ENCODE results near the gene PRR23E. TPM values are rescaled to one million over a fixed set of nuclear protein-coding genes. Genes with fewer than 3 reads are reported as not detected.

Gene PRR23E
- total and polyA plus RNA-seq, 2 donors (not counting 3 experiments of a cell fraction or from before 2014, with no cell fraction given): not detected

DNA sequence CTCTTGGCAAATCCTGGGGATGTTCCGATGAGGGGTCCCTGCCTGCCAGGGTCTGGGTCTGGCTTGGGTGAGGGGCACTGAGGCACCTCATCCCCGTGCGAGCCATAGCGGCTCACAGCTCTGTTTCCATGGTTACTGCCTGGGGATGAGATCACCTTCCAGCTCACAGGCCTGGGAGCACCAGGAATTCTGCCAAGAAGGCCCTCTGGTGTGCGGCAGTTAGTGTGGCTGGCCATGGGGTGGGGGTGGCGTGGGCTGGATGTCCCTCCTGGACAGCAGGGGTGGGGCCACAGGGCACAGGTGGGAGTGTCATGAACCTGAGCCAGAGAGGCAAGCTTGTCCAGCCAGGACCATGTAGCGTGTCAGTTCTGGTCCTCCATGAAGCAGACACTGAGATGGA, 22.1 kb upstream of the PRR23E start:
- TF ChIP-seq JUN (IDR thresholded peaks at IDR 0.05; ENCODE audit: borderline replicate concordance, insufficient read depth, insufficient read length, low read depth): no peak
- TF ChIP-seq POLR2A (IDR thresholded peaks at IDR 0.05; ENCODE audit: low read depth, low read length): no peak
- no peak for TF ChIP-seq POLR2AphosphoS5 (IDR thresholded peaks at IDR 0.05; ENCODE audit: insufficient read depth, low read depth, low read length)
- no peak for TF ChIP-seq EZH2 (IDR thresholded peaks at IDR 0.05; ENCODE audit: borderline replicate concordance, low read depth, low read length, severe bottlenecking)
- TF ChIP-seq FOS (IDR thresholded peaks at IDR 0.05; ENCODE audit: borderline replicate concordance, insufficient read depth, low read length): no peak
- no peak for TF ChIP-seq GATA2 (IDR thresholded peaks at IDR 0.05; ENCODE audit: insufficient read depth, insufficient read length, low read depth, low read length)
- no peak for TF ChIP-seq CTCF (IDR thresholded peaks at IDR 0.05; ENCODE audit: extremely low read depth in 1 of 2, insufficient read depth in 1 of 2, low read depth in 1 of 2, low read length in 2 of 2)
- TF ChIP-seq MYC (IDR thresholded peaks at IDR 0.05; ENCODE audit: low read depth, low read length): no peak
- DNase-seq (ENCODE audit: low read depth, low spot score) (no peak), FAIRE-seq (no peak)
- H3K9me1 ChIP-seq (replicated peaks; ENCODE audit: control insufficient read depth, extremely low read depth, insufficient read depth, low read length): no peaks in the 10 kb centered on the region
- POLR2A ChIA-PET: no interaction called here
- H3K9ac ChIP-seq (replicated peaks; ENCODE audit: extremely low read depth, insufficient read depth, low read length): no peak overlapping the region
- peaks cover 5% of the 10 kb centered on the region for H3K4me1 ChIP-seq (ENCODE audit: control insufficient read depth, extremely low read depth, insufficient read depth, low read length)
- BruUV-seq (replicated peaks): no TSS peak
- H3K36me3 ChIP-seq (ENCODE audit: control insufficient read depth in 2 of 2, extremely low read depth in 1 of 2, insufficient read depth in 2 of 2, low read length in 2 of 2): no peaks in the 10 kb centered on the region
- H3K4me3 ChIP-seq (replicated peaks in 1 of 3; ENCODE audit: insufficient read depth in 1 of 3, low read depth in 1 of 3, low read length in 3 of 3): no peak overlapping the region
- H3K27me3 ChIP-seq (ENCODE audit: control insufficient read depth in 2 of 2, insufficient read depth in 2 of 2, low read length in 2 of 2): no peaks in the 10 kb centered on the region
- no peaks in the 10 kb centered on the region for H3K9me3 ChIP-seq (replicated peaks; ENCODE audit: control insufficient read depth, insufficient read depth, low read length)
- intact Hi-C loops (cut with micrococcal nuclease): loop anchor here (10.0 kb wide), 1 partner anchor 496 kb away; no protein-coding TSS in a partner anchor
- H3K79me2 ChIP-seq (ENCODE audit: control insufficient read depth, insufficient read depth, low read length): no peaks in the 10 kb centered on the region
- dilution Hi-C loops (cut with MboI; ENCODE audit: extremely low pct_ligation_motif_present, low sequenced_read_pairs): no loop called here
- H3K27ac ChIP-seq (ENCODE audit: insufficient read depth, low read depth, low read length): no peak overlapping the region
- CTCF ChIA-PET: no interaction called here
- no peak overlapping the region for H2AFZ ChIP-seq (ENCODE audit: low read depth, low read length)
- no peak overlapping the region for H3K4me2 ChIP-seq (ENCODE audit: insufficient read depth, low read length)
- H4K20me1 ChIP-seq (replicated peaks; ENCODE audit: control insufficient read depth, extremely low read depth, insufficient read depth, low read length): no peaks in the 10 kb centered on the region

All from endothelial cell of umbilical vein (primary cell).